HG03108 (cell line): ENCODE results near the gene OMP.
"Not testable (repeated sequence)": the region's sequence is repeated elsewhere in the genome, so short reads cannot be mapped to it uniquely, and the experiment has no call there.

ENCODE experiments used
- ATAC-seq: cut with Tn5 transposase; IDR thresholded peaks from one replicate; pipeline ENCODE4 v1.9.1; 2021; ENCODE audit warnings: moderate library complexity; ENCODE audit not compliant: unreplicated experiment

OMP gene

GRCh38 chr11:77086521-77087472 lies 15.8 kb upstream of the OMP start:
- no peak for ATAC-seq

- no peak for ATAC-seq
Measured at GRCh38 chr11:77087723-77088225, 14.9 kb upstream of the OMP start.

DNA sequence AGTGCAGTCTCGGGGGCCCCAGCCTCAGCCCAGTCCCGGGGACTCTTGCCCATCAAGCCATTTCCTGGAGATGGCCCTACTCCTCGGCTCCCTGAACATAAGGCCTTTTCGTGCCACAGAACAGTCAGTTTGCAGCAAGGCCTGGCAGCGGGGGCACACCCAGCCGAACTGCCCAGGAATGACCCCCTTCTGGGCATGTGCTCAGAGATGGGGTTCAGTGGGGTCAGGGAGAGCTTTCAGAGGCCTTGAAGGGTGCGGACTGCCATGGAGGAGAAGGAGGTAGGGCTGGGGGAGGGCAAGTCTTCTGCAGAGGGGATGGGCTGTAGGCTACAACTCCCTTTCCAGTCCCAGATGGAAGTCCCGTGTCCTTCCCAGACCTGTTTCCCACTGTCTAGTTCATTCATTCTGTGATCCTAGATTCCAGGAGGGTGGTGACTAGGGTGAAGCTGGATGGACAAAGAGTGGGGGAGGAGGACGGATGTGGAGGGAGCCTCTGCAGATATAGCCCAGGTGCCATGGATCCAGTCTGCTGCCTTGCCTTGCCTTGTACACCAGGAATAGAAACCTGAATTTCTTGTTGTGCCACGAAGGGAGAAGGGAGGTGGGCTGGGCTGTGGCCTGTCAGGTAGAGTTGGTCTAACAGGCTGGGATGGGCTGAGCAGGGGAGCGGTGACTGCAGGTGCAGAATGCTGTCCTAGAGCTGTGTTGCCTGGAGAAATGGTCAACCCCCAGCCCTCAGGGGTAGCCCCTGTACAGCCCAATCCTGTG lies 14.2 kb upstream of the OMP start:
- no peak for ATAC-seq

DNA sequence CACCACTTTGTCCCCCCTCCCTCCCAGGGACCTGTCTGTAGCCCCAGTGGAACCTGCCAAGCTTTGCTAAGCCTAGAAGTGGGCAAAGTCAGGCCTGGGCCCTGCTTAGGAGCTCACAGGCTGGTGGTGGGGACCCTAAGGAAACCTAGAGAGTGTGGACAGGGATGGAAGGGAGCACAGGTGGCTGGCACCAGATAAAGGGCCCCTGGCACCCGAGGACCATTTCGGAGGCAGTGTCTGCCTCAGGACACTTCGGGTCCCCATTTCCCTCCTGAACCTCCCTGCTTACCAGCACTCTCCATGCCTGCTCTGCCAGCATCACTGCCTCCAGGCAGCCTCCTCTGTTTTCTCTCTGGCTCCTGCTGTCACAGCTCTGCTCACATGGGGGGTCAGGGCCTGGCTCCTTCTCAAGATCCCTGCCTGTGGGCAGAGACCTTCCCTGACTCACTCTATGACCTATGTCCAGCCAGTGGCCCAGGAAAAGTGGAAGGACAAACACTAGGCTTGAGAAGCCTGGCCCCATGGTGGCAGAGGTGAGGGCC lies 13.6 kb upstream of the OMP start:
- ATAC-seq, result no peak

GRCh38 chr11:77090046-77090372 lies 12.6 kb upstream of the OMP start:
- ATAC-seq, result no peak

DNA sequence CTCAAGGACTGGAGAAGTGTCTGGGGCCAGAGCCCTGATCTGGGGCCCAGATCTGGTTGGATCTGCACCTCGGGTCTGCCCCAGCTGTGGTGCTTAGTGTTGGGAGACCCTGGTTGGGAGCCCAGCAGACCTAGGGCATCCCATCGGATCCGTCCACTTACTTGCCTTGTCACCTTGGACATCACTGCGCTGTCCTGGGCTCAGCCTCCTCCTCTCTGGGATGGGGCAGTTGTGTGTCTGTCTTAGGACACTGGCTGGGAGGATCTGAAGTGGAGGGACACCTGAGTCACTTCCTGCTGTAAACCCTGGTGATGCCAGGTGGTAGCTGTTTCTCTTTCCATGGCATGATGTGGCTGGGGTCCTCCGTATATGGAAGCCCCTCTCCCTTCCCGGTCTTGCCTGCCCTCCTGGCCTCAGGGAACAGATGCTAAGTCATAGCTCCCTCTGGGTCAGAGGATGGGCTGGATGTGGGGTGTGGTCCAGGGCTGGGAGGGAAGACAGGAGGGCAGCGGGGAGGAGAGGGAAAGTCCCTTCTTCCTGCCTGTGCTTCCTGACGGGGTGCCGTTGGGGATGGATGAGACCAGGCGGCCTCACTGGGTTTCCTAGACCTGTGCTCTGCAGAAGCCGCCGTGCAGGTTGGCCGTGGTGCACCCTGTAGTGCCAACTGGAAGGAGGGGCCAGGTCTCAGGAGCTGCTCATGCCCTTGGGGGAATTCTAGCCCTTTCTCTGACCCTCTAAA lies 12.1 kb upstream of the OMP start:
- ATAC-seq, result no peak

DNA sequence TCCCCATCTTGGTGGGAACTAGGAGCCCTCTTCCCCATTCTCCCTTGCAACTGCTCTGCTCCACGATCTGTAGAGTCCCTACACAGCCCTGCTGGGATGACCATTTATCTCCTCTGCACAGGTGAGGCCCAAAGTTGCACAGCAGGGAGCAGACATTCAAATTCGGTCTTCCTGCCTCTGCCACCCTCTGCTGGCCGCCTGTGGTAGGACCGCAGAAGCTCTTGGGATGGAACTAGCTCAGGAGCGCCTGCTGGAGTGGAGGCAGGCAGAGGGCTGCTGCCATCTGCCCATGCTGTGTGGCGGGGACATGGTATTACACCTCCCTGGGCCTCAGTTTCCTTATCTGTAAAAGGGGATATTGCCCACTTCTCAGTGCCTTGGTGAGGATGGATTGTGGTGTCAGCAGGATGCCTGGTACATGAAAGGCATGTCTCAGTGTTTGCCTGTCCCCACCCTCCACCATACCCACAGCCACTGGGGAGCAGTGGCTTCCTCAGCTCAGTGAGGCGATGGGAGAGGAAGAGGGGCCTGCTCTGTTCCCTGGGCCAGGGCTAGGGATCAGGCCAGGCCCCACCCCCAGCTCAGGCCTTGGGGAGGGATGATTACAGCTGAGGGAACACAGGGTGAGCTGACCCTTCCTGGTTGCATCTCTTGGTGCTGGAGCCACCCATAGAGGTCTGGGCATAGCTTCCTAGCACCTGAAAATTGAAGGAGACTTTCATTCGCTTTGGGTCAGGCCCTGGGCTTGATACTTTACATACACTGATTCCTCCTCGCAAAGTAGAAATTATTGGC lies 11.3 kb upstream of the OMP start:
- ATAC-seq, result peak; percentile 73

GRCh38 chr11:77092382-77092781 lies 10.3 kb upstream of the OMP start:
- ATAC-seq, result no peak

DNA sequence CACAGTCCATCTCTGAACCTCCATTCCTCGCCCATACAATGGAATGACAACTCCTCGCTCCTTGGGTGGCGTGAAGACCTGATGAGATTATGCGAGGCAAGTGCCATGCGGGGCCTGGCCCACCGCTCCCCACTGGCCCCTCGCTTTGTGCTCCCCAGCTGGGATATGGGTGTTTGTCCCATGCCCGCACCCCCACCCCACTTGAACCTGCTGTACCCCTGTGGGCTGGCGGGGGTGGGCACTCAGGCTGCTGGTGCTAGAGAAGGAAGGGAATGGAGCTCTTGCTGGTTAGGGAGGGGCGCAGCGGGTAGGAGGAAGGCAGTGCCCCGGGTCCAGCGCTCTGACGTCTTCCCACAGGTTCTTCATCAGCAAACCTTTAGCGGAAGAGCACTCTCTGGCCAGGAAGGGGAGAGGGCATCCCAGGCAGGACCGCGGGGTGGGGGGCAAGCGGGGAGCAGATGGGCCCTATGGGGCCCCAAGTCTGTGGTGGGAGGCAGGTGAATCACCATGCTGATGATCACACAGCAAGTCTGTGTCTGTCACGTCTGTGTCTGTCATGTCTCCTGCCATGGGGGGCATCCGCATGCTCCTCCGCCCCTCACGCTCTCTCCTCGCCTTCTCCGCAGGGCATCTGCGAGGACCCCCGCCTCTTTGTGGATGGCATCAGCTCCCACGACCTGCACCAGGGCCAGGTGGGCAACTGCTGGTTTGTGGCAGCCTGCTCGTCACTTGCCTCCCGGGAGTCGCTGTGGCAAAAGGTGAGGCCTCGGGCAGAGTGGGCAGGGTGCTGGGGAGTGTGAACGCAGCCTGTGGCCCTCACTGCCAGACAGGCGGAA lies 9.4 kb upstream of the OMP start:
- ATAC-seq, result no peak

DNA sequence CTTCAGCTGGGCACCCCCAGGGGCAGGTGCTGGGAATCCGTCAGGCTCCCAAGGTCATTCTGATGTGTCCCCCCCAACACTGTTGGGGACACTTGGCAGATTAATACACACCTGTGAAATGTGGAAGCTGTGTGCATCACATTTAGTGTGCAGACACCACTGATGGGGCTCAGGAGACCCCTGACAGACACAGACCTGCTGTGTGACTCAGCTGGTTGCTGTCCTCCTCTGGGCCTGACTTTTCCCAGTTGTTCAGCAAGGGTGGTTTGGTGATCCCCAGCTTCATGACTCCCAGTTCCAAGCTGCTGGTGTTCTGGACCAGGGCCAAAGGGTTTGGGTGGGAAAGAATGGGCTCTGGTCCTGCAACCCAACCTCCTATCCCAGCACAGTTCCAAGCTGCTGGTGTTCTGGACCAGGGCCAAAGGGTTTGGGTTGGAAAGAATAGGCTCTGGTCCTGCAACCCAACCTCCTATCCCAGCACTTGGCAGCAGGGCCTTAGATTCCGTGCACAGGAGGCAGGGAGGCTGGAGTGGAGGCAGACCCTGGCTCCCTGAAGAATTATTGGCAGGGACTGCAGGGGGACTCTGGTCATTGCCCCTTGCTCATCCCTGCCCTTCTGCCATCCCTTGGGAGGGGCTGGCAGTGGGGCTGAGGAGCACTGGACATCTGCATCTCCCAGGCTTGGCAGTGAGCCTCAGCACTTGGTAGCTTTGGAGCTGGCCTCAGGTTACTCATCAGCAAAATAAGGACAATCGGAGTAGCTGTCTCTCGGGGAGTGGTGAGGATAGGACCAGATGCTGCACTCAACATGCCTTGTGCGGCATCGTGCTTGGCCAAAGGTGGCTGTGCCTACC lies 8.4 kb upstream of the OMP start:
- no peak for ATAC-seq

DNA sequence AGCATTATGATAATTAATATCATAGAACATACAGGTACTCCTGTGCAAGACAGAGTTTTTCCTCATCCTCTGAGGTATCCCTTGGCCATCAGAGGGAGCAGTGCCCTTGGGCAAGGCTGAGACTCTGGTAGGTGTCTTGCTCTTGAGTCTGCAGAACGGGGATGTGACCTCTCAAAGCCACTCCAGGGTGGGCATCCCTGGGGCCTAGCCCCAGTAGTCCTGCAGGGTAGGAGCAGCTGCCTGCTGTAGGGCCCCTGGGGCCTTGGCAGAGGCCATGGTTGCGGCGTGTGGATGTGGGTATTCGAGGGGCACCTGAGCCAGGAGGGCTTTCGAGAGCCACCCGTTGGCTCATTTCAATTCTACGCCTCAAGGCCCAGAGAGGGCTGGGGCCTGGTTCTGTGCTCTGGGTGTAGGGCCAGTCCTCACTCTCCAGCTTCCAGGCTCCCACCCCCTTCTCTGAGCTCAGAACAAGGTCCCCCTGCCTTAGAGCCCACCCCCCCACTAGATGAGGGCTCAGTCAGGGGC lies 7.7 kb upstream of the OMP start:
- no peak for ATAC-seq

DNA sequence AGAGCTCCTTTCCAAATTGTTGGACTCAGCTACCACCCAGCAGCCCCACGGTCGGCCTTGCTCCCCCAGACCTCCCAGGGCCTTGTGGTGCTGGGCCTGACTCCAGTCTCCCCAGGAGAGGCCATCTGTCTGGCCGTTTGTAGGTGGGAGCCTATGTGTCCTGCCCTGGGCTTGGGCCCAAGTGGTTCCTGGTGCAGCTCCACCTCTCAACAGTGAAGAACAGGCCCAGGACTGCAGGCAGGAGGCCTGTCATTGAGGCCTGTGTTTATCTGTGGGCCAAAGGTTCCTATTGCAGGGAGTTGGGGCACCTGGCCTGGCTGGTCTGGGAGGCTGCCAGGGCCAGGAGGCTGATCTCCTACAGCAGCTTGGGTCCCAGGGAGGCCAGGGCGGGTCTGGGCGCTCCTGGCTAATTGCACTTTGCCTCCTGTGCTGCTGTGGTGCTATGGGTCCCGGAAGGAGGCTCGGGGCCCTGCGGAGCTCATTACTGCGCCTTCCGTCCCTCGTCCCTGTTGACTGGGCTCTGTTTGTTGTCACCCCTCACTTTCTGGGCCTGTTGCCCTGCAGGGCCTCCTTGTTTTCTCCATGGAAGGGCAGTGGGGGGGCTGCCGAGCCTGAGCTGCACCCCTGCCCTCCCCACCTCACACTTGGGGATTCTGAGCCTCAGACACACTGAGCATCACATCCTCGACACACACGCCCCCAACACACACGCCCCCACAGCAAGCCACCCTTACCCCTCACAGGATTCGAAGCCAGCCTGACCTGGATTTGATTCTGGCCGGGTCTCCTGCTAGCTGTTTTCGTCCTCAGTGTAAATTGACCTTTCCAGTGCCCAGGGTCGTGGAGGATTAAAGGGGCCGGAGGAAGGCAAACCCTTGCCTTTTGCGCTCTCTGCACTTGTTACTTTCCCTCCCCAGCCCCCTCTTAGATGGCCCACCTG lies 6.8 kb upstream of the OMP start:
- no peak for ATAC-seq

DNA sequence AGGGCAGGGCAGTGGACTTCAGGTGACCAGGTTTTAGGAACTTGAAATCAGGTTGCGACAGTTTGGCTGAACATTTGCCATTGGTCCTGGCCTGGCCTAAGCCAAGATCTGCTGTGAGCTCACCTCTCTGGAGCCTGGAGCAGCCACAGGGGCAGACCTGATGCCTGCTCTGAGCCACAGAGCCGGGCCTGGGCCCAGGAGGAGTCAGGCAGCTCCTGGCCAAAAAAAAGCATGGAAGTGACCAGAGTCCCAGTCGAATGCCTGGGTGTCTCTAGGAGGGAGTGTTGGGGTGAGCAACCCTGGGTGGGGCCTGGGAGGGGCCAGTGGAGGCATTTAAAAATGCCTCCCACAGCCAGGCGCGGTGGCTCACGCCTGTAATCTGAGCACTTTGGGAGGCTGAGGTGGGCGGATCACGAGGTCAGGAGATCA lies 6.0 kb upstream of the OMP start:
- ATAC-seq, result no peak

GRCh38 chr11:77097180-77097579 lies 5.5 kb upstream of the OMP start:
- ATAC-seq, result not testable (repeated sequence)

- ATAC-seq, result no peak
Measured at GRCh38 chr11:77100166-77101042, 2.2 kb upstream of the OMP start.

DNA sequence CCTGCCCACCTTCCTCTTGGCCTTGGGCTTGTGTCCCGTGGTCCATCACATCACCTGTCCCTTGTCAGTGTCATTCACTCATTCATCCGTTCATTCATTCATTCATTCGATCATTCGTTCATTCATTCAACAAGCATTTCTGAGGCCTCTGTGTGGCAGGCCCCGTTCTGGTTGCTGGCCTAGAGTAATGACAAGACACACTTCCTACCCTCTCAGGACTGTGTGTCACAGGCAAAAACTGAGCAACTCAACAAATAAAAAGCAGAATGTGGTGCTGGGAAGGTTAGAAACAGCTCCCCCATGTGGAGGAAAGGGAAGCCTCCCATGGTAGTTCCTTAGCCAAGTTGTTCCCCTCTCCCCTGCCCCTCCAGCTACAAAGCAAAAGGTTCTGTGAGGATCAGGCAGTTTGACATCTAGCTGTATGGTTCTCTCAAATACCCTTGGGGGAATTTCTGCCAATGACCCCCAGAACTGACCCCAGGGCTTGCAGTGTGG lies 1.6 kb upstream of the OMP start:
- no peak for ATAC-seq
